ENCODE results near the gene UPB1.

The UPB1 gene

GRCh38 chr22:24498824-24499223 lies 3.7 kb downstream of the UPB1 start:
- Histone ChIP-seq H3K9me3 (ENCODE audit: low read length) (no peaks in the 10 kb centered on the region), H3K9ac (ENCODE audit: low read length) (no peak overlapping the region), H3K36me3 (ENCODE audit: insufficient read depth, low read length) (no peaks in the 10 kb centered on the region), H3K4me1 (ENCODE audit: insufficient read depth, low read length) (no peaks in the 10 kb centered on the region), H3K27me3 (ENCODE audit: control insufficient read depth in 1 of 2, insufficient read depth in 2 of 2, low read length in 2 of 2) (peaks cover 7 to 18% of the 10 kb centered on the region in 2 donors), H3K27ac (ENCODE audit: low read depth, low read length) (no peak overlapping the region), H3K4me3 (ENCODE audit: low read depth in 1 of 2, low read length in 2 of 2) (no peak overlapping the region)

DNA sequence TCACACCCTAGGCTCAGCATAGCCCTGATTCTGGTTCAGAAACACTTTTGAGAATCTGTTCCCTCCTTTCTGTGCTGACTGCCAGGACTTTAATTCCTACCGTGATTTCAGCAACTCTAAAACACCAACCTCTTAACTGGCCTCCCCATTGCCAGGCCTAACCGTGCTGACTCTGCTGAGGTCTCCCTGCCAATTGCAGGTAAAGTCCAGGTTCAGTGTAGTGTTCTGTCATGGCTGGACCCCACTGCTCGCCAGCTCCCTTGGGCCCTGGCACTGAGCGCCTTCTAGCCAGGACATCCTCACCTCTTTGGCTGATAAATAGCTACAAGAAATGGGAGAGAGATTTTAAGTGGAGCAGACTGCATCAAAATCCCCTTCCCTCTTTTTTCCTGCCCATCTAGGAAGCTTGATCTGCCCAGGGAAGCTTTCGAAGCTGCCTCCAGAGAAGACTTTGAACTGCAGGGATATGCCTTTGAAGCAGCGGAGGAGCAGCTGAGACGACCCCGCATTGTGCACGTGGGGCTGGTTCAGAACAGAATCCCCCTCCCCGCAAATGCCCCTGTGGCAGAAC lies 4.7 kb downstream of the UPB1 start:
- Histone ChIP-seq H3K4me1 (ENCODE audit: insufficient read depth, low read length) (no peaks in the 10 kb centered on the region), H3K36me3 (ENCODE audit: insufficient read depth, low read length) (no peaks in the 10 kb centered on the region), H3K27me3 (ENCODE audit: control insufficient read depth in 1 of 2, insufficient read depth in 2 of 2, low read length in 2 of 2) (peaks cover 0 to 8% of the 10 kb centered on the region in 2 donors), H3K4me3 (ENCODE audit: low read depth in 1 of 2, low read length in 2 of 2) (no peak overlapping the region), H3K27ac (ENCODE audit: low read depth, low read length) (no peak overlapping the region), H3K9ac (ENCODE audit: low read length) (no peak overlapping the region), H3K9me3 (ENCODE audit: low read length) (no peaks in the 10 kb centered on the region)

GRCh38 chr22:24500277-24500820 lies 5.2 kb downstream of the UPB1 start:
- Histone ChIP-seq H3K4me1 (ENCODE audit: insufficient read depth, low read length) (no peaks in the 10 kb centered on the region), H3K36me3 (ENCODE audit: insufficient read depth, low read length) (no peaks in the 10 kb centered on the region), H3K27me3 (ENCODE audit: control insufficient read depth in 1 of 2, insufficient read depth in 2 of 2, low read length in 2 of 2) (peaks cover 0 to 2% of the 10 kb centered on the region in 2 donors), H3K27ac (ENCODE audit: low read depth, low read length) (no peak overlapping the region), H3K9me3 (ENCODE audit: low read length) (no peaks in the 10 kb centered on the region), H3K4me3 (ENCODE audit: low read depth in 1 of 2, low read length in 2 of 2) (no peak overlapping the region), H3K9ac (ENCODE audit: low read length) (no peak overlapping the region)

DNA sequence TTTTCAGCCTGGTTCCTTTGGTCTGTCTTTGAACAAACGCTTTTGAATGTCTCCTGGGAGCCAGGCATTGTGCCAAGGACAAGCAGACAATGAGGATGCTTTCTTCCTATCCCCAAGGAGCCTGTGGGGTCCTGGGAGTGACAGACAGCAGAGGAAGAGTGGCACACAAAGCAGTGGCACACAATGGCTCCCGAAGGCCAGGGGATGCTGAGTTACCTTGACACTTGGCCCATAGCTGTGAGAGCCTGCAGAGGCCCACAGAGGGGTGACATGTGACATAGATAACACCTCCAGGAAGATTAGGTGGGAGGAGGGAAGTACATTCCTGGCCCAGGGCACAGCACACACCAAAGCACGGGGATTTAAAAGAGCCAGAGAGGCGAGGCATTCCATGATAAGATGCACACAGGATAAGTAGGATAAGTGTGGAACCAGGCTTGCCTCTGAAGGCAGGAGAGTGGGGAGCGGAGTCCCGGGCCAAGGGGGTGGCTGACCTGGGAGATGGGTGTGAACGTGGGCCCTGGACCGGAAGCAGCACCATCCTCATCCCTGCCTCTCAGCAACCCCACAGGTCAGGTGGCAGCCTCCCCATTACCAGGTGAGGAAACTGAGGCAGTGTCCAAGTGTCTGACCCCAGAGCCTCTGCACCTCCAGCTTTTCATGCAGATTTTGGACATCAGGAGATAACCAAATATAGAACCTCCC lies 6.3 kb downstream of the UPB1 start:
- Histone ChIP-seq H3K4me3 (ENCODE audit: low read depth in 1 of 2, low read length in 2 of 2) (no peak overlapping the region), H3K27ac (ENCODE audit: low read depth, low read length) (no peak overlapping the region), H3K36me3 (ENCODE audit: insufficient read depth, low read length) (no peaks in the 10 kb centered on the region), H3K27me3 (ENCODE audit: control insufficient read depth in 1 of 2, insufficient read depth in 2 of 2, low read length in 2 of 2) (no peaks in the 10 kb centered on the region), H3K9me3 (ENCODE audit: low read length) (no peaks in the 10 kb centered on the region), H3K9ac (ENCODE audit: low read length) (no peak overlapping the region), H3K4me1 (ENCODE audit: insufficient read depth, low read length) (no peaks in the 10 kb centered on the region)

GRCh38 chr22:24502034-24502433 lies 6.9 kb downstream of the UPB1 start:
- H3K4me3 ChIP-seq (ENCODE audit: low read depth in 1 of 2, low read length in 2 of 2), result no peak overlapping the region
- H3K36me3 ChIP-seq (ENCODE audit: insufficient read depth, low read length), result no peaks in the 10 kb centered on the region
- H3K4me1 ChIP-seq (ENCODE audit: insufficient read depth, low read length), result no peaks in the 10 kb centered on the region
- H3K27me3 ChIP-seq (ENCODE audit: control insufficient read depth in 1 of 2, insufficient read depth in 2 of 2, low read length in 2 of 2), result no peaks in the 10 kb centered on the region
- no peak overlapping the region for H3K9ac ChIP-seq (ENCODE audit: low read length)
- no peaks in the 10 kb centered on the region for H3K9me3 ChIP-seq (ENCODE audit: low read length)
- no peak overlapping the region for H3K27ac ChIP-seq (ENCODE audit: low read depth, low read length)

DNA sequence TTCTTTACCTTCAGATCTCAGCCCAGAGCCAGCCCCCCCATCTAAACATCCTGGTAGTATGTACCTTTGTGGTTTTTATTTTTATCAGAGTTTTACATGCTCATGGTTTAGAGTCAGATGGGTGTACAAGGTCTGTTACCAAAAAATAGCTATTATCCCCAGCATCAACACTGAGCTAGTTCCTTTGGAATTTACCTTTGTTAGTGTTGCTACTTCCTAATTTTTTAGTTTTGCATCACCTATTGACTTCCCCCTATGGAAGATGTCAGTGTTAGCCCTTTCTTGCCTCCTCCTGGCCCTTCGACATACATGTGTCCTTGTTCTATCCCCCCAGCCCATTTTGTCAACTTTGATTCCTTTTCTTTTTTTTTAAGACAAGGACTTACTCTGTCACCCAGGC lies 7.4 kb downstream of the UPB1 start:
- Histone ChIP-seq H3K9me3 (ENCODE audit: low read length) (no peaks in the 10 kb centered on the region), H3K36me3 (ENCODE audit: insufficient read depth, low read length) (no peaks in the 10 kb centered on the region), H3K4me3 (ENCODE audit: low read depth in 1 of 2, low read length in 2 of 2) (no peak overlapping the region), H3K4me1 (ENCODE audit: insufficient read depth, low read length) (no peaks in the 10 kb centered on the region), H3K27ac (ENCODE audit: low read depth, low read length) (no peak overlapping the region), H3K27me3 (ENCODE audit: control insufficient read depth in 1 of 2, insufficient read depth in 2 of 2, low read length in 2 of 2) (no peaks in the 10 kb centered on the region), H3K9ac (ENCODE audit: low read length) (no peak overlapping the region)

DNA sequence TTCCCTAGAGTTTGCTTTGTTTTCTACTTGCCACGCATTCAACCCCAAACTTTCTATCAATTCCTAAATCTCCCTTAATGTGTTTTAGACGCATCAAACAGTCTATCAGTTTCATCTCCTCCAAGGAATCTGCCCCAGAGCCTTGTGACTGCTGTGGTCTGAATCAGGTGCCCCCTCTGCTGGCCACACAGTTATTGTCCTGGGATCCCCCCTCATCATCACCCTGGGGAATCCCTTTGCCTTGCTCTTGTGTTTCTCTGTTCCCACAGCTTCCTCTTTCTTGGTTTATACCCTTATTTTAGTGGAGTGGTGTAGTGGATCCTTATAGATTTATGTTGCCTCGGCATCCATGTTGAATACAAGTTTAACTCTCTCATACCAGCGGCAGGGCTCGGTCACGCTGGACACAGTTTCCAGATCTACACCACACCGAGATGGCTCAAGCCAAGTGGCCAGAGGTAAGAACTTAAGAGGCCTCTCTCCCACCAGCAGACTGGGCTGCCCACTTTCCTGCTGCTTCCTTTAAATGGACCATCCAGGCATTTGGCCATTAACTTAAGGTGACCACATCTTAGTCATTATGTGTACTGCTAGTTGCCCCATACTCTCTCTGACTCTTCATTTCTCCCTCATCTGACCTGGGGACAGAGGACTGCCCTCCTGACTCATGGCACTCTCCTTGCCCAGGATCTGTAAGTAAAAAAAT lies 8.2 kb downstream of the UPB1 start:
- Histone ChIP-seq H3K9me3 (ENCODE audit: low read length) (no peaks in the 10 kb centered on the region), H3K9ac (ENCODE audit: low read length) (no peak overlapping the region), H3K27me3 (ENCODE audit: control insufficient read depth in 1 of 2, insufficient read depth in 2 of 2, low read length in 2 of 2) (no peaks in the 10 kb centered on the region), H3K4me3 (ENCODE audit: low read depth in 1 of 2, low read length in 2 of 2) (no peak overlapping the region), H3K27ac (ENCODE audit: low read depth, low read length) (no peak overlapping the region), H3K36me3 (ENCODE audit: insufficient read depth, low read length) (no peaks in the 10 kb centered on the region), H3K4me1 (ENCODE audit: insufficient read depth, low read length) (no peaks in the 10 kb centered on the region)

- Histone ChIP-seq H3K36me3 (ENCODE audit: insufficient read depth, low read length) (no peaks in the 10 kb centered on the region), H3K9me3 (ENCODE audit: low read length) (no peaks in the 10 kb centered on the region), H3K4me3 (ENCODE audit: low read depth in 1 of 2, low read length in 2 of 2) (no peak overlapping the region), H3K27me3 (ENCODE audit: control insufficient read depth in 1 of 2, insufficient read depth in 2 of 2, low read length in 2 of 2) (no peaks in the 10 kb centered on the region), H3K9ac (ENCODE audit: low read length) (no peak overlapping the region), H3K27ac (ENCODE audit: low read depth, low read length) (no peak overlapping the region), H3K4me1 (ENCODE audit: insufficient read depth, low read length) (no peaks in the 10 kb centered on the region)
Measured at GRCh38 chr22:24503843-24504338, 8.8 kb downstream of the UPB1 start.

DNA sequence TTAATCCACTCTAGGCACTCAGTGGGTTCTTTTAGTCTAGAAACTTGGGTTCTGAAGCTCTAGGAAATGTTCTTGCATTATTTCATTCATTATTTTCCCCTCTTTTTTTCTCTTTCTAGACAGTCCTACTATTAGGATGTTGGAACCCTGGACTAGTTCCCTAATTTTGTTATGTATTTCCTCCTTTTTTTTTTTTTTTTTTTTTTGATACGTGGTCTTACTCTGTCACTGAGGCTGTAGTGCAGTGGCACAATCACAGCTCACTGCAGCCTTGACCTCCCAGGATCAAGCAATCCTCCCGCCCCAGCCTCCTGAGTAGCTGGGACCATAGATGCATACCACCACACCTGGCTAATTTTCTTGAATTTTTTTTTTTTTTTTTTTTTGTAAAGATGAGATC lies 9.4 kb downstream of the UPB1 start:
- no peaks in the 10 kb centered on the region for H3K36me3 ChIP-seq (ENCODE audit: insufficient read depth, low read length)
- H3K27ac ChIP-seq (ENCODE audit: low read depth, low read length), result no peak overlapping the region
- H3K4me3 ChIP-seq (ENCODE audit: low read depth in 1 of 2, low read length in 2 of 2), result no peak overlapping the region
- no peaks in the 10 kb centered on the region for H3K27me3 ChIP-seq (ENCODE audit: control insufficient read depth in 1 of 2, insufficient read depth in 2 of 2, low read length in 2 of 2)
- no peak overlapping the region for H3K9ac ChIP-seq (ENCODE audit: low read length)
- no peaks in the 10 kb centered on the region for H3K4me1 ChIP-seq (ENCODE audit: insufficient read depth, low read length)
- H3K9me3 ChIP-seq (ENCODE audit: low read length), result no peaks in the 10 kb centered on the region

DNA sequence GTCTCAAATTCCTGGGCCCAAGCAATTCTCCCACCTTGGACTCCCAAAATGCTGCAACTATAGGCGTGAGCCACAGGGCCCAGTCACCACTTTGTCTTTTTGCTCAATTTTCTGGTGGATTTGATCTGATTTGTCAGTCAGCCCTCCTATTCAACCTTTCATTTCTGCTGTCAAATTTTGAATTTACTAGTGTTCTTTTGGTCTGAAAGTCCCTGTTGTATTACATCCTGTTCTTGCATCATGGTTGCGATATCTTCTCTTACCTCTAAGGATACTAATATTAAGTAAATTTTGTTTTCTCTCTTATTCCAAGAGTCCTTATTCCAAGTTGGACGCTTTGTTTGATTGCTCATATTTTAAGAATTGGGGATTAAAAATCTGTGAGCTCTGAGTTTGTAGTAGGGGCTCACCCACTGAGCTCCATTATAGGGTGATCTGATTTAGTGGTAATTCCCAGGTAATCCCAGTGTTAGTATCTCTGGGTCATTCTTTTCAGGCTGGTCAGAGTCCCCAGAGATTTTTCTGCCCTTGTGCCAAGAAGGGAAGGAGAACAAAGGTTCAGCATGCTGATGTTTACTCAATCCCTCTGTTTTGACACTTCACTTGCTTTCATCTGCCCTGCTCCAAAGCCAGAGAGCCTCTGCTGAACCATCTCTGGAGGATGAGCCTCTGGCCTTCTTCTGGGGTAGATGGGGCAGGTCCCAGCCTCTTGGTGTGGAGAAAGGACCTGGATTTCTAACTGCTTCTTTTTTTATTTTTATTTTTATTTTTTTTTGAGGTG lies 10.0 kb downstream of the UPB1 start:
- H3K9ac ChIP-seq (ENCODE audit: low read length), result no peak overlapping the region
- H3K4me1 ChIP-seq (ENCODE audit: insufficient read depth, low read length), result no peaks in the 10 kb centered on the region
- no peak overlapping the region for H3K4me3 ChIP-seq (ENCODE audit: low read depth in 1 of 2, low read length in 2 of 2)
- no peaks in the 10 kb centered on the region for H3K9me3 ChIP-seq (ENCODE audit: low read length)
- no peak overlapping the region for H3K27ac ChIP-seq (ENCODE audit: low read depth, low read length)
- H3K27me3 ChIP-seq (ENCODE audit: control insufficient read depth in 1 of 2, insufficient read depth in 2 of 2, low read length in 2 of 2), result no peaks in the 10 kb centered on the region
- H3K36me3 ChIP-seq (ENCODE audit: insufficient read depth, low read length), result no peaks in the 10 kb centered on the region

All from muscle layer of colon (tissue), 2 donors.